Stimulated activated CD4-positive, alpha-beta T cell treated with anti-CD3 and anti-CD28 coated beads, TNF-alpha, amount 100 ng/mL, for 48 hours (primary cell): ENCODE results near the gene TSPAN17.
"Not testable (repeated sequence)": the region's sequence is repeated elsewhere in the genome, so short reads cannot be mapped to it uniquely, and the experiment has no call there.

Source experiments
- DNase-seq, 3 donors: peaks; one replicate each; pipeline ENCODE4 v3.0.0-alpha.2; 2020; ENCODE audit warnings: low read depth in 3 of 3

Gene TSPAN17

DNA sequence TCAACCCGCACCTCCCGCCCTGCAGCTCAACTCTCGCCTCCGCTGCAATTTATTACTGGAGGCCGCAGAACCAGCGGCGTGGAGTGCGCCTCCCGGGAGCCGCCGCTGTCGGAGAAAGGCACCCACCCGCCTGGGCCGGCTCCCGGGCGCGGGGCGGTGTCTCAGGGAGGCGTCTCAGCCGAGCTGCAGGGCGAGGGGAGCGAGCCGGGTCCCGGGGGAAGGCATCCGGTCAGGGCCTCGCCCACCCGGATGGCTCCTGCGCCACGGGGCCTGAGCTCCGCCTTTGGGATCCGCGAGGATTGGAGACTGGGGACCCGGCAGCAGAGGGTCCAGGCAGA lies 32.9 kb downstream of the TSPAN17 start:
- no peak for DNase-seq

DNA sequence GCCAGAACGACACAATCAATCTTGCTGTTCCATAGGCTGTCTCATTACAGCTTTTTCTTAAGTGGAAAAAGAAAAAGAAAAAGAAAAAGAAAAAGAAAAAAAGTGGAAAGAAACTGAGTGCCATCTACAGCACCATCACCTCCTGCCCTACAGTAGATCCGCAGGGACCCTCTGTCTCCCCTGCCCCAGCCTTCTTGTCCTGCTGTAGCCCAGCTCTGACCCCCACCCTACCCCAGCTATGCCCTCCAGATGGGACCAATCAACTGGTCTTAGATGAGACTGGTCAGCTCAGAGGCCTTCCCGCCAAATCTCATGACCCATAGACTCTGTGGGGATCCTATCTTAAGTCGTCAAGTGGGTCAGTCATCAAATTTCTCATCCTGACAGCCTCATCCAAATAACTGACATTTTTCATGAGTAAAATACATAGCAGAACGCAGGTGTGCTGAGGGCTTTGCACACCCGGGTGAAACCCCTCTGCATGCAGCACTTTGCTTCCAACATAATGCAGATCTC lies 34.8 kb downstream of the TSPAN17 start:
- no peak for DNase-seq

DNA sequence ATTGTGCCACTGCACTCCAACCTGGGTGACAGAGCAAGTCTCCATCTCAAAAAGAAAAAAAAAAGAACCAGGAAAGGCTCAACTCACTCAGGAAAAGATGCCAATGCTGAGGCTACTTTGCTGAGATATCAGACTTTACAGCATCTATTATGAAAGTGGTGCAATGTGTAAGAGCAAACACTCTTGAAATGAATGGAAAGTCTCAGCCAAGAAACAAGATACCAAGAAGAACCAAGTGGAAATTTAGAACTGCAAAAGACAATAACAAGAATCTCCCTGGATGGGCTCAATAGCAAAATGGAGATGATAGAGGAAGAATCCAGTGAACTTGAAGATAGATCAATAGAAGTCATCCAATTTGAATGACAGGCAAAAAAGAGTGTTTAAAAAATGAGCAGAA lies 37.7 kb downstream of the TSPAN17 start:
- DNase-seq = no peak

DNA sequence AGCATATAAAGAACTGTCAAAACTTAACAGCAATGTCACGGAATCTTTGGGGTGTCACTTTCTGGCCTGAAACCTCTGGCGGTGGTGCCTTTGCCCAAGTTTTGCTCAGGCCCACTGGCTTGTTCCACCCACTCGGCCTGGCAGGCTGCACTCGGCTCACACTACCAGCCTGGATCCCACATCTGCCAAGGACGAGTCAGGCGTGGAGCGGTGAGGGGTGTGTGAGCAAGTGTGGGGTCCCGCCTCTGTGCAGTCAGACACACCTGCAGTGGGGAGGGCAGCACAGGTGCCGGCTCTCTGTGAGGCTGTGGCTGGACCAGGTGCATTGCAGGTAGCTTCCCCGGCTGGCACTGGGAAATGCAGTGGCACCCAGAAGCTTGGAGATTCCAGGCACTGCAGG lies 40.0 kb downstream of the TSPAN17 start:
- DNase-seq = no peak

DNA sequence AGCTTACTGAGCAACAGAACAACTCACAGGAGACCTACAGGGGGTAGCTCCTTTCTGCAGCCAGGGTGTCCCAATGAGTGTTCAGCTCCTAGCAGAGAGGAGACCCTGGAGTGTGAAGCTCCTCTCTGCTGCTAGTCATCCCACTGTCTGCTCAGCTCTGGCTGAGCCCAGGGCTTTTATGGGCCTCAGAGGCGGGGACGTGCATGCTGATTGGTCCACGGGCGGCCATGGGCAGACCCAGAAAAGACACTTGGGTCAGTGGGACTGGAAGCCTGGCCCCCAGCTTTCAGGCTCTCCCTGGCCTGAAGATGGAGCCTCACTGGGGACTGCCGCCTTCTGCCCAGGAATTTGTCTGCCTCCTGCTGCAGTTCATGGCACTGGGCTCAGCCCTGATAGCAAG lies 40.6 kb downstream of the TSPAN17 start:
- no peak for DNase-seq

DNA sequence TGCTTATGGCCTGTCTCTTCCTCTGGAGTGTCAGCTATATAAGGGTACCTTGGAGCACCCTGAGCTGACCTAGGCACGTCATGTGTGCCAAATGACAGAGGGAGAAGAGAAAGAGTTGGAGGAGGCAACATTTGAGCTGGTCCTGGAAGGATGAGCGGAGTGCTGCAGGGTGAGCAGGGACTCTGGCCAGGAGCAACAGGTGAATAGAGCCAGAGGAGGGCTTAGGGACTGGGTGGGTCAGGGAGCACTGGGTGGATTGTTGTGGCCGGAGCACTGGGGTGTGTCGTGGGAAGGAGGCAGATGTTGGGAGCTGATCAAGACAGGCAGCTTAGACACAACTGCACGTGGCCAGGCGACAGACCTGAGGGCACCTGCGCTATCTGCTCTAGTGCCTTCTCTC lies 43.6 kb downstream of the TSPAN17 start:
- no peak for DNase-seq

DNA sequence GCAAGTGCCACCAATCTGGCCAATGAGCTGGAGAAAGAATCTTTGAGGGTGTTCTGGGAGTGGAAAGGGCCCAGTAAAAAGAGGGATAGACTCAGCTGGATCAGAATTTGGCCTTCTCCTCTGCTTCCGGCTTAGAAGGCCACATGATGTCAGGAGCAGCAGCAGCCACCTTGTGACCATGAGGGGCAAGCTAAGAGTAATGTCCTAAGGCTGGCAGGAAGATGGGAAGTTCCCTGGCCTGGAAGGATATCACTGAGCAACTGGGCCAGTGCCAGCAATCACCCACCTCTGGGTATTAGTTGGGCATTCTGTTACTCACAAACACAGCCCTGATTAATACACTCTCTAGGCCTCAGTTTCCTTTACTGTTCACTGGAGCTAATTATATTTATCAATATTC lies 44.2 kb downstream of the TSPAN17 start:
- DNase-seq = no peak

DNA sequence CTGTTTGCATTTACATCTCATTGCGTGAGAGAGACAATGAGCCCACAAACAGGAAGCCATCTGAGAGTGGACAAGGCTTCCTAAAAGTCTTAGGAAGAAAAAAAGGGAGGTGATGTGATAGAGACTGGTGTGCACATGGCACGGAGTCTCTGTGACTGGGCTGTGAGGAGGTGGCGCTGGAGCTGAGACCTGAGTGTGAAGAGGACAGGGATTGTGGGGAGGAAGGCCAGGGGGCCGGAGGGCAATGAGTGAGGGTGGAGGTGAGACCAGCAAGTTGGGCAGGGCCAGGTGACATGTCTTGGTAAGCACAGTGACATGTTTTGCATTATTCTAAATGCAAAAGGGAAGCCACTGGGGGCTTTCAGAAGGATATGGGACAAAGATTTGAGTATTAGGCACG lies 45.0 kb downstream of the TSPAN17 start:
- DNase-seq = no peak

DNA sequence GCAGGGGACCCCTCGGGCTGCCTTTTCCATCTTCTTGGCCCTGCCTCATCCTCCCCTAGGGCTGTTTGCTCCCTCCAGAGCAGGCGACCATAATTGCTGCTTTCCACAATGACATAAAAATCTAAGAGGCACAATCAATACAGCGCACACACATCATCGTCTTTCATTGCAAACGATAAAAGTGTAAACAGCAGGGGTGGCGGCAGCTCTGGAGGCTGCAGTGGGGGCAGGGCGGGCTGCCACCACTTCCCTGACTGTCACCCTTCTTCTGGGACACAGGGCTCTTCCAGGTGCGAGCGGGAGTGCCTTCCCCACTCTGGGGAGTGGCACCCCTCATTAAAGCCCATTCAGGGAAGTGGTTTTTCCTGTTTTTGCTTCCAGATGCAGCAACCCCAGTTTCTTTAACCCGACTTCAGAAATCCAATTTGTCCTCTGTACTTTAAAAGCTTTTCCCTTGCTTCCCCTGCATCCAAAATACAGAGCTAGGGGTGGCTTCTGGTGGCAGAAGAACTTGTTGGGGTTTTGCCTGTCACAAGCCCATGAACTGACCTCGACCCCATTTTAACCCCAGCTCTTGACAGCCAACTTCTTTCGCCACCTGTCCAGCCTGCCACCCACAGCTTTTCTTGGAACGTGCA lies 45.7 kb downstream of the TSPAN17 start:
- no peak for DNase-seq

DNA sequence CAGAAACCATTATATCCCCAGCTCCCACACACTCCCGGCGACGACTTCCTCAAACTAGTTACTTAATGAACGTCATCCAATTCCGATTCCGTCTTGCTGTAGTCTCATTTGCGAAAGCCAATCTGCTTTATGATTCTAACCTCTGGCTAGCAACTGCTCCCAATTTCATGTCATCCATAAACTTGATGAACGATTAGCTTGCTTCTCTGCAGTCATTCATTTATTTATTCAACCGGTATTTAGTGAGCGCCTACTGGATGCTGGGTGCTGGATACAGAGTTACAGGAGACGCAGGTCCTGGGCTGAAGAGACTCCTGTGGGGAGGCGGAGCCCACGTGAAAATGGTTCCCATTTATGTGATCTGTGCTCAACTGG lies 46.2 kb downstream of the TSPAN17 start:
- DNase-seq = no peak

DNA sequence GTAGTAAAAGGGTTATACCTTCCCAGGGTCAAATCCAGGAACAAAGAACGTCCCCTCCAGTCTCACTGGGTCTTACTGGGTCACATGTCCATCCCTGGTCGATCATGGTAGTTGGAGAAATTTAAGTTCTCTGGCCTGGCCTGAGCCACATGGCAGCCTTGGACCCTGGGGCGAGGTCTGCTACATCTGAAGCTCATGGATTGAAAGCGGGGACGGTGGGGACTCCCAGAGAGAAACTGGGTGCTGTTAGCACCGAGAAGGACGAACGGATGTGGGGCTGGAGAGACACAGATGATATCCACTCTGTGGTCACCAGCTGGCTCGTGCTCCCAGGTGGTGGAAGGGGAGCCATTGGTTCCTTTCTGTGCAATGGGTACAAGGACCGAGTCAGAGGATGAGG lies 46.9 kb downstream of the TSPAN17 start:
- DNase-seq = no peak

DNA sequence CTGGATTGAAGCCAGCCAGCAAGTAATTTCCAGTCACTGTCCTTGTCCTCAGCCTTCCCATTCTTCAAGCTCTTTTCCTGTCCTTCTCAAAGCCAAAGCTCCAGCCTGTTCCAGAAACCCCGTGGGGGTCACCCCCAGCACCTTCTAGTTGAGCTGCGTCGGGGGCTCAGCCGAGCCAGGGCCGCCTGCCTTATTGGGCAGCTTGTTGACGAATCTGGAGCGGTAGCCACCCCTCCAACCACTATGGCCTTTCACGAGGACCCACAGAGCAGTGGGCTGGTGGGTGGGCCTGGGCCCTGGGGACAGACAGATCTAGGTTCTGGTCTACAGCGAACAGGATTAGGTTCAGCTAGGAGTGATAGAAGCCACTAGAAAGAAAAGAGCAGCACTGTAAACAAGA lies 47.3 kb downstream of the TSPAN17 start:
- DNase-seq = no peak

DNA sequence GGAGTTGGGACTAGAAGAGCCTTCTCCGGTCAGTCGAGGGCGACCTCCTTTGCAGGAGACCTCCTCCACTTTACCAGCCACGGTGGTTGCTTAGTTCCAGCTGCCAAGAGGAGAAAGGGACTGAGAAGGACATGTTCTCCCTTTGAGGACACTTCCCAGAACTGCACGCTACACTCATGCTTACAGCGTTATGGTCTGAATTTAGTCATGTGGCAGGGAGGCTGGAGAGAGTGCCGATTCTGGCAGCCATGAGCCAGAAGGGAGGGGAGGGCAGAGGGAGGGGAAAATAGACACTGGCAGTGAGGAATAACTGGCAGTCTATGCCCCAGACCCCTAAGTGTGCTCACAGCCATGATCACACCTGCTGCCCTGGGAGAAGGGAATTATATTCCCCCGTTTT lies 47.8 kb downstream of the TSPAN17 start:
- no peak for DNase-seq

DNA sequence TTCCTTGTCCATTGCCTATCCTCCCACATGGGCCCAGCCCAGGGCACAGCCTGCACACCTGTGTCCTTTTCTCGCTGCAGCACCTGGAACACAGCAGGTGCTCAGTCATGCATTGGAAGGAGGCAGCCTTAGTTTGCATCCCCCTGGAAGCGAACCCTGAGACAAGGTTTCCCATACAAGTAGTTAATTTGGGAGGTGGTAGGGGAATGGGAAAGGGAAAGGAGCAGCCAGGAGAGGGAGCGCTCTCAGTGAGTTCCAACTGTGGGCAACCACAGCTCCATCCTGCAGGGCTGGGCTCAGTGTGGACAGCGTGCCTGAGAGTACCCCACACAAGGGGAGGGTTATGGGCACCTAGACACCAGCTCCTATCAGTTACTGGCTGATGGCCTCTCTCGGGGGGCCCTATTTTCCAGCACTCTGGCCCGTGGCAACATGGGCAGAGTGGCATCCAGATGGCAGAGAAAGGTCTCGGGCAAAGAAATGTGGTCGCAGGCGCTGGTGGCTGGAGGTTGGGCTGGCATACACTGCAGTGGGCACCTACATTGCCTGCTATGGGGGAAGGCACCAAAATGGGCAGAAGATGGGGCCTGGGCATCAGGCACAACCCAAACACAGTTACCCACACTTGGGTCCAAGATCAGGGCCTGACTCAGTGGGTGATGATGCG lies 50.1 kb downstream of the TSPAN17 start:
- no peak for DNase-seq

DNA sequence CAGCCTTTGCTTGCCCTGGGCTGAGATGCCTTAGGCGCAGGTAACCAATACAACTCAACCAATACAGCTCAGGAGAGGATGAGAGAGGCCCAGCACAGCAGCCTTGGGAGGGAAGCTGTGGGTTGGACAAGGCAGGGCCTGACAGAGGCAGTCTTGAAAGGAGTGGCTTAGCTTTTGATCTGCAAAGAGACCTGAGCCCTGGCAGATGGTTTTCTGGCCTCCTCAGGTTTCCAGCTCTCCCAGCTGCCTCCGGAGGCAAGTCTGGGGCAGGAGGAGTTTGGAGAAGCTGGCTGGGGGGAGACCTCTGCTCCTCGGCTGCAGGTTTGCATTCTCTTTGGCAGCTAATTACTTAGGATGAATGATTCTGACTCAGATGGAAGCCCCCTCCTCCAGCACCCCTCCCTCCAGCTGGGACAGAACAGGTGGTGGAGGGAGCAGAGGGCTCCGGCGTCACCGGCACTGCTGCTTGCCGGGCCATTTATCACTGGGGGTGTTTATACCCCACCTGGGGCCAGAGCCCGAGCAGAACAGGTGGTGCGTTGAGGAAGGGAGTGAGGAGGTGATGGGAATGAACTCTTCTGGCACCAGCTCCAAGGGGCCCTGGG lies 50.8 kb downstream of the TSPAN17 start:
- no peak for DNase-seq

DNA sequence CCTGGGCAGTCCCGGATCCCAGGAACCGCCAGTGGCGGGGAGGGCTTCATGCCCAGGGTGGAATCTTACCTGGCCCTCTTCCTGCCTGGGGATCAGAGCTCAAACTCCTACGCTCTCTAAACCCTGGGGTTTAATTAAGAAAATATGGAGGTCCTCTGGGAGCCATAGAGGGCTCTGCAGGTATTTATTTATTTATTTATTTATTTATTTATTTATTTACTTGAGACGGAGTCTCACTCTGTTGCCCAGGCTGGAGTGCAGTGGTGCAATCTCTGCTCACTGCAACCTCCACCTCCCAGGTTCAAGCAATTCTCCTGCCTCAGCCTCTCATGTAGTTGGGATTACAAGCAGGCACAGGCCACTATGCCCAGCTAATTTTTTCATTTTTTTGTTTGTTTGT lies 52.2 kb downstream of the TSPAN17 start:
- DNase-seq = not testable (repeated sequence)

DNA sequence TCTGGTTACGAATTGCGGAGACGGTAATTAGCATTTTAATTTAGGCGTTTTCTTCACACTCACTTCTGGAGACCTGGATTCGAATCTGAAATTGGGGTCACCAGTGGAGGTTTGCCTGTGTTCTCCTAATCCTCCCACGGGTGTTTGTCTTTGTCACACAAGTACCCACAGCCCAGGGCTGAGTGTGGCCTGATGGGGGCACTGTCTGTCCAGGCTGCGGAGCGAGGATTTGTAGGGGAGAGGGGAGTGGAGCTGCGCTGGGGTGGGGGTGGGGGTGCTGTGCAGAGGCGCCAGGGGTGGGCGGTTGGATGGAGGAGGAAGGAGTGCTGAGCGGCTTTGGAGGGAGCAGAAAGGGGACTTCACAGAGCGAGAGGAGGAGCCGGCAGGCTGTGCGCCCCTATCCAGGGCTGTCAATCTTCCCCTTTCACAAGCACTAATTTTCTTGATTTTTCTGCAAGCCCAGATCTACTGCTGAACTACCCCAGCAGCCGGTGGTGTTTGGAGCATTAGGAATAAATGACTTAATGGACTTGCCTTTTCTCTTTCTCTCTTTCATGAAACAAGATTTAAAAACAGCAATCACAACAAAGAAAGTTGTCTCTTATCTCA lies 53.1 kb downstream of the TSPAN17 start:
- DNase-seq = no peak

DNA sequence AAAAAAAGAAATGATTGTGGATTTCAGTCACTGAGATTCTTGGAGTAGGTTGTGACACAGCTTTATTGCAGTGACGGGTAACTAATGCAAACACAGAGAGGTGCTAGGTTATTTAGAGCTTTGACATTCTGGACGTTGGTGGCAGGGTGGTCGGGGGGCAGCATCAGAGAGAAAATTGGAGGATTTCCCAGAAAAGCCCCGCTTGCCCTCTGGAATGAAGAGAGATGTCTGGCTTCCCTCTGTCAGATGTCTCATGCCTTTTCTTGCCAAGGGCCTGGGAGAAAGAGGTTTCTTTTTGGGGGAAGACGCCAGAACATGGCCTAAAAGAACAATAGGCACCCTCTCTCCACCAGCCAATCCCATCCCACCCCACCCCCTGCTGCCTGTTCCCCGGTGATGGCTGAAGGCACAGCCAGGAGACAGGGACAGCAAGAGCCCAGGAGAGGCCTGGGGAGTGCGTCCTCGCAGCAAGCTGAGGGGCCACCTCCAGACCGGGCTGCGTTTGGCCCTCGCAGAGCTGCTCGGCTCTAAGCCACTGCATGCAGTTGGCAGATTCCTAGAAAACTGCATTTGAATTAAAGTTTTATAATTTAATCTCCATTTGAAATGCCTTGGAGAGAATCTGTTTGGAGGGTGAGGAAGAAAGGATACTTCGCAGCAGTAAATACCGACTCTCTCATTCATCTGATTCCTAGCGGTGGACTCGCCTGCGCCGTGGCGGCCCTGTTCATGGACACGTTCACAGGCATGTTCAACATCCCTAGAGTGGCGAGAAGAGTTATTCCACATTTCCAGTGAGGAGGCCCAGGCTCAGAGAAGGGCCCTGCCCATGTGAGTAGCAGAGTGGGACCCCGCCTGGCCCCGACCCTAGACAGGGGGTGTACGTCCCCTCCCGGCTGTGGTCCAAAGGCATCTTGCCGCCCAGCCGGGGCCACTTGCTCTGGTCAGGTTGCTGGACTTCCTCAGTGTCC lies 55.7 kb downstream of the TSPAN17 start:
- DNase-seq = no peak

DNA sequence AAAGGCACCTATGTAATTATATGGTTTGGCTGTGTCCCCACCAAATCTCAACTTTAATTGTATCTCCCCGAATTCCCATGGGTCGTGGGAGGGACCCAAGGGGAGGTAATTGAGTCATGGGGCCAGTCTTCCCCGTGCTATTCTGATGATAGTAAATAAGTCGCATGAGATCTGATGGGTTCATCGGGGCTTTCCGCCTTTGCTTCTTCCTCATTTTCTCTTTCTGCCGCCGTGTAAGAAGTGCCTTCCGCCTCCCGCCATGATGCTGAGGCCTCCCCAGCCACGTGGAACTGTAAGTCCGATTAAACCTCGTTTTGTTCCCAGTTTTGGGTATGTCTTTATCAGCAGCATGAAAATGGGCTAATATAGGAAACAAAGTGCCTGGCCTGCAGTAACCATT lies 56.6 kb downstream of the TSPAN17 start:
- DNase-seq = no peak

DNA sequence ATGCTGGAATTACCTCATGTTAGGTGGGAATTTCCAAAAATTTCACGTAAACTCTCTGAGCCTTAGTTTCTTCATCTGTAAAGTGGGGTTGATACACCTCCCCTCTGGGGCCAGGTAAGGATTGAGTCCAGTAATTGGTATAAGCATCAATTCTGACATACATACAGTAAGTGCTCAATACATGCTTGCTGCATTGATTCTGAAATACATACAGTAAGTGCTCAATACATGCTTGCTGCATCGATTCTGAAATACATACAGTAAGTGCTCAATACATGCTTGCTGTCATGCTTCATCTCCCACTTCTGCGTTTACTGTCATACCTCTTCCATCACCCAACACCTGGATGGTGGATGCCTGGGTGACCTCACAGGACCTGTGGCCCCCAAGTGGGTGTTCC lies 57.1 kb downstream of the TSPAN17 start:
- no peak for DNase-seq

DNA sequence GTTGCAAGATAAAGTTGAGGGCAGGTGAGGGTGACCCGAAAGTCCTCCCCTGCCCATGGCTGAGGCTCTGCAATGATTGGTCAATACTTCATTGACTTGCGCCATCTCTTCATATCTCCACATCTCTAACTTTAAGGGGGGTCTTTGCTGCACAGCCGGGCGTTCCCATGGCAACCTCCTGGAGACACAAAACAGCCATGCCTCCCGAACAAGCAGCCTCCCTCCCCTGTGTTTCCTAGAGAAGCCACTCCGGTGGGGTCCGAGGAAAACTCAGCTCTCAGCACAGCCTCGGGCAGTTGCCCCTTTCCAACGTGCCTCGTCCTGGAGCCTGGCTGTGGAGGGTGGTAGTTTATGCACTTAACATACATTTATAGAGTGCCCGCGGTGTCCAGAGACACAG lies 57.5 kb downstream of the TSPAN17 start:
- no peak for DNase-seq
